GM12875 (cell line): ENCODE measurements around the gene GPR108.

Source experiments
- H3K4me3 ChIP-seq: one replicate; pipeline ENCODE4 v1.5.1; 2011; ENCODE audit warnings: low read depth, low read length, control low read depth
- CTCF ChIP-seq: IDR thresholded peaks from 2 replicates; pipeline ENCODE4 v1.5.1; 2011; ENCODE audit warnings: low read depth, mild to moderate bottlenecking, control low read depth, inconsistent platforms, low read length, moderate library complexity, borderline replicate concordance; ENCODE audit not compliant: insufficient read depth

Gene GPR108

GRCh38 chr19:6739390-6739882, 2.1 kb upstream of the GPR108 start, which contains the start of gene TRIP10:
Gene TRIP10, plus strand, starts transcription at chr19:6739680. Its CDS starts 82 bp downstream, at chr19:6739762.
- no peak for TF ChIP-seq CTCF
- peak within 1 kb of the TSS; percentile 82 for H3K4me3 ChIP-seq

- TF ChIP-seq CTCF = no peak
Measured at GRCh38 chr19:6738787-6739389, 1.5 kb upstream of the GPR108 start.

GRCh38 chr19:6737873-6738786, 750 bp upstream of the GPR108 start:
- no peak overlapping the region for H3K4me3 ChIP-seq
- TF ChIP-seq CTCF = peak; percentile 72

More at GRCh38 chr19:6738787-6739389, 1.5 kb upstream of the GPR108 start:
- peak overlapping the region; percentile 12 for H3K4me3 ChIP-seq

- no peak for TF ChIP-seq CTCF
- peak overlapping the region; percentile 86 for H3K4me3 ChIP-seq
Measured at GRCh38 chr19:6736917-6737283, 480 bp downstream of the GPR108 start.

- H3K4me3 ChIP-seq = peak overlapping the region; percentile 86
- peak; percentile 86 for TF ChIP-seq CTCF
Measured at GRCh38 chr19:6736169-6736916, 1.0 kb downstream of the GPR108 start.

GRCh38 chr19:6735181-6735911, 2.0 kb downstream of the GPR108 start:
- H3K4me3 ChIP-seq = no peak overlapping the region
- no peak for TF ChIP-seq CTCF
